Testis (tissue), 2 donors: ENCODE measurements around the gene MAB21L4.

Source experiments
- CTCF ChIP-seq, 3 experiments: fragments of 450-650 bp in 2 of 3; fragments of 200-600 bp in 1 of 3; sonication (generic) in 1 of 3; IDR thresholded peaks; one replicate each; pipeline ENCODE4 v1.5.1; 2016 to 2019; ENCODE audit warnings: antibody characterized with exemption in 3 of 3, mild to moderate bottlenecking in 2 of 3, moderate library complexity in 1 of 3
- POLR2A ChIP-seq: fragments of 450-650 bp; IDR thresholded peaks from one replicate; pipeline ENCODE4 v1.6.1; 2017; ENCODE audit warnings: antibody characterized with exemption, mild to moderate bottlenecking, moderate library complexity

GRCh38 chr2:240879105-240879504, 16.9 kb downstream of the MAB21L4 start:
- no peak for TF ChIP-seq CTCF (IDR thresholded peaks at IDR 0.05)
- no peak for TF ChIP-seq POLR2A
